Left cardiac atrium (tissue), 4 donors: ENCODE data around the gene KDR. TPM values are rescaled to one million over a fixed set of nuclear protein-coding genes. Genes with fewer than 3 reads are reported as not detected.

ENCODE experiments used
- ATAC-seq, 2 donors: fragments of 200-7000 bp; cut with Tn5 transposase; one replicate each; pipeline ENCODE4 v1.9.1; 2020; ENCODE audit warnings: mild to moderate bottlenecking in 2 of 2, moderate library complexity in 2 of 2
- DNase-seq: peaks from one replicate; pipeline ENCODE4 v3.0.0-alpha.2; 2020
- intact Hi-C, 2 donors: fragments of 100-400 bp; cut with DNase I; formaldehyde crosslinking; loops; one replicate each; pipeline versions ENCODE4 v1.14.1 to v1.15.1; 2022 to 2023
- total RNA-seq, 2 donors: library from RNA; stranded (reverse); fragmentation: NEBNext Ultra II Directional; extraction: Animal tissue kit (Norgen Biotek cat#: 25700); gene quantifications; one replicate each; pipeline ENCODE4 v1.2.1, GENCODE V29; 2021
- donor health status: DM: no; HTN: yes; CAD: no.
- donor health status: DM: no; HTN: yes; CAD: no; lungs with severe emphysema.
- donor health status: DM: yes; HTN: yes; CAD: no.
- donor health status: Dilated cardiomyopathy.

The KDR gene
- total RNA-seq, 2 donors from 2014 or later, result 22.3 to 38.7 TPM

DNA sequence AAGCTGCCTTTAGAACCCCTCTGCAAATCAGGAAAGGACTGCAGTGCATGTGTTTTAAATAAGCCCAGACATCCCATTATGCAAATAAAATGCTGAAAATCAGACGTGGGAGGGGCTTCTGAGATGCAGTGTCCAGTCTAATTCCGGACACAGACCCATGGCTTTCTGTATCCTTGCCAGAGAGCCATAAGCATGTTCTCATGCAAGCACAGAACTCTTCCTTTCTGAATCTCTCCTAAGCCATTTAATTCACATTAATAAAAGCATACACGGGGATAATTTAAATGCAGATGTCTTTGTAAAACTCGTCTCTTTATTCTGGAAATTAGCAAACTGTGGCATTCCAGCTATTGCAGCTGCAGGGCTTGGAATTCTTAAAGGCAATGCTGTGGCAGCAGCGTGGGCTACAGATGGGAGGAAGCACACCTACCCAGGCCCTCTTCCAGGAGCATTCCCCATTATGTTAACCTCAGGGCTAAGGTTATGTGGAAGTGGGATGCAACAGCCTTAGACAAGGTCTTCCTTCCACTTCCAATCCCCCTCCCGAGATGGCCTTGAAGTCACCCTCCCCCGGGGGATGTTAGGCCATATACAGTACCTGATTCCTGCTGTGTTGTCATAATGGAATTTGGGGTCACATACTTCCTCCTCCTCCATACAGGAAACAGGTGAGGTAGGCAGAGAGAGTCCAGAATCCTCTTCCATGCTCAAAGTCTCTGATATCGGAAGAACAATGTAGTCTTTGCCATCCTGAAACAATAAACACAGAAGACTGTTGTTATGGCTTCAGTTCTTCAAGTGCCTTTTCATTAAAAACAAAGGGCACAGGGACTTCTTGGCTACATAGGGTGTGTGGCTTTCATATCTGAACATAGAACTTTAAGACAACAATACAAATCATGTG is 38.1 kb downstream of the KDR start:
- ATAC-seq, result no peak
- intact Hi-C loops, result no loop called here
- no peak for DNase-seq

DNA sequence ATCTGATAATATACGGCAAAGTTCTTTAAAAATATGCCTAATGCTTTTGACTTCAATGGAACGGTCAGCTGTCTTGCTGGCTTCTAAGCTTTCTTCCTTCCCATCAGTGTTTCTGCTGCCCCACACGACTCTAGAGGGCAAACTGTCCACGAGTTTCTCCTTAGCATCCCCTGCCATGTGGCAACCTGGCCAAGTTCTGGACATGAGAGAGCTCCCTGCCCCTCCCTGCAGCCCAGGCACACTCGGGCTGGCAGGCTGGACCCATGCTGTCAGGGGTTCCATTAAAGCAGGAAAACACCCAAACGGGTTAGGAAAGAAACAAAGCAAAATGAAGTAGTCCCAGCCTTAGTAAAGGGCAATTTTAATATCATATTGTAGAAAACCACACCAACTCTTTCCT is 38.8 kb downstream of the KDR start:
- ATAC-seq (no peak), DNase-seq (no peak)
- intact Hi-C loops, result no loop called here

DNA sequence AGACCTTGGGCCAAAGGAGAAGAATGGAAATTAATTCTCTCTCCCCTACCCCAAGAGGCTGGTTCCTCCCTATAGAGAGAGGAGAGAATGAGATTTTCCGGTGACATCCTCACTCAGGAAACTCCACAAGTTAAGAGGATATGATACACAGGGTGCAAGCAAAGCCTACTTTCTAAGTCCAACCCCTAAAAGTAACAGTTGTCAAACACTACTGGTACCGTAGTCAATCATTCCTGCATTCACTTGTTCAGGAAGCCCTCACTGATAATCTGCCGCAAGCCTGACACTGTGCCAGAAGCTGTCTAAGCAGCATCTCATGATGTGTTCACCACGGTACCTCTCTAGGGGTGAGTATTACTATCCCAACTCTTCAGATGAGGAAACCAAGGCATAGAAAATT is 41.7 kb downstream of the KDR start:
- DNase-seq, result no peak
- ATAC-seq, result no peak
- intact Hi-C loops, result no loop called here

DNA sequence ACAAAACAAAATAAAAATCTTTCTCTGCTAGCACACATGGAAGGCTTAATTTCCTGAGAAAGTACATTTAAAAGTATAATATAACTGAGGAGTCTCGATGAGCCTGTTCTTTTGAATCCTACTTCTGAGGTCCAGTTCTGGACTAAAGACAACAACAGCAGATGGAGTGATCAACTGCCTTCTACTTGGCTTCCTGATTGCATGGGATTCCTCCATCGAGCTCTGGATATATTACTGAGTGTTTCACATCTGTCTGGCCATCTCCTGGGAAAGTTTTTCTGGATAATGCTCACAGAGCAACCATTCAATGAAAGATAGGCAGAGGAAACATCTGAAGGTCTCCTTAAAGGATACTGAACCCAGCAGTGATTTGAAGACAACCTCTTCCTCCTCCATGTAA is 42.6 kb downstream of the KDR start:
- intact Hi-C loops, result no loop called here
- ATAC-seq (no peak), DNase-seq (no peak)

DNA sequence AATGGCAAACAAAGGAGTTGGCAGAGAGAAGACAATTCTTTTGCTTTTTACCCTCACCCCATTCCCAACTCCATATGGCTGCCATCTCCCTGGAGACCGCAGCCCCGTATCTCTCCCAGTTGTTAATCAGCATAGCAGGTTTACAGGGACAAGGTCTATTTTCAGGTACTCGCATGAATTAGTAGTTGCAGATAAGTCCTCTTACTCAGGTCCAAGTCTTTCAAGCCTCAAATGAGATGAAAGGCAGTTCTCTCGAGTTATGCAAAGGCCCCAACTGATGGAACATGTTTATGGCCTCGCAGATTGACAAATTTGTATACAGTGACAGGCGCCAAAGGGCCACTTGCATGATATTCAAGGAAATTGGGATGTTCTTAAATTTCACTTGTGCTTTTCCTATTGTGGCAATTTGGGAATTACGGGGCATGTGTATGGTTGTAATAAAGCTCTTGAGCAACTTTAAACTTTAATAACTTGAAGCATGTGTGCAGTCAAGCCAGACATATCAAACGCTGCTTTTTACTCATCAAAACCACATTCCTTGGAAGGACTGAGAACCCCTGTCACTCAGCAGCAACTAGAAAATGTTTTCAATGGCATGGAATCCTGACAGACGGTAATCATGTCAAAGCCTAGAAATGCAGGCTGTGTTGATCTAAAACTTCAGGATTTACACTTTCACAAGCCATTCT is 45.1 kb downstream of the KDR start:
- ATAC-seq (no peak), DNase-seq (no peak)
- intact Hi-C loops, result no loop called here

DNA sequence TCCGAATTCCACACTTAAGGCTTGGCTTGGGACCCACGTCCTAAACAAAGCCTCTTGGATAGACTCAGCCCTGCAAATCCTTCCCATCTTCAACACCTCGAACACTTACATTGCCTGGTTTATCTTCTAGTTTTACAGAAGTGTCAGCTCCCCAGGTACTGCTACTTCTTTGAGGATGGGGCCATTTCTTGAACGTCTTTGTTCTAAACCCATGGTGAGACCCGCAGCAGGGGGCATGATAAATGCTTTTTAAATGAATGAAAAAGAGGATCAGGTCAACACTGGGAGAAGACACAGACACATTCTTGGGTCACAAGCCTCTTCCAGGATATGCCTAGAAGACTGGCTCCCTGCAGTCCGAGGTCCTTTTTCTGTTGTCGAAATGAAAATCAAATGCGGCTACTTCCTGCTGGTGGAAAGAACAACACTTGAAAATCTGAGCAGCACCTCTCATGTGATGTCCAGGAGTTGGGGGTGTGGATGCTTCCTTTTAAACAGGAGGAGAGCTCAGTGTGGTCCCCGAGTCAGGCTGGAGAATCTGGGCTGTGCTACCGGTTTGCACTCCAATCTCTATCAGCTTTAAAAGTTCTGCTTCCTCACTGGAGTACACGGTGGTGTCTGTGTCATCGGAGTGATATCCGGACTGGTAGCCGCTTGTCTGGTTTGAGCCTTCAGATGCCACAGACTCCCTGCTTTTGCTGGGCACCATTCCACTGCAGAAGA is 45.8 kb downstream of the KDR start:
- peak; percentile 36 for DNase-seq
- intact Hi-C loops, result no loop called here
- peak; percentile 27 to 61 for ATAC-seq

DNA sequence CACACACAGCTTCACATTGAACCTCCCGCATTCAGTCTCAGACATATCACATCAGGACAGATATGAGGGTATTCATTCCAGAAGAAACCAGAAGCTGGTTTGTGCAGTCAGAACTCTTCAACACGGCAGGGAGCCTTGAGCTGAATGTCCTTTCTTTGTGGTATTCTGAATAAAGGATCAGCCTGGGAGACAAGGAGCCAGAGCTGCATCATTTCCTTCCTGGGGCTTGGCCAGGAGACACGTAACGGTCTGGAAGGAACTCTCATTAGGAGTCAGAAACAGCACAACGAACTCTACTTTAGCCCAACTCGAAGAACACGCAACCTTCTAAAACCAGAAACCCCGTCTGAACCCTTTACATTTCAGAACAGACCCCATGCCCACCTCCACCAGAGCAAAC is 46.4 kb downstream of the KDR start:
- intact Hi-C loops, result no loop called here
- DNase-seq (peak; percentile 81), ATAC-seq (peak; percentile 79 to 82)

DNA sequence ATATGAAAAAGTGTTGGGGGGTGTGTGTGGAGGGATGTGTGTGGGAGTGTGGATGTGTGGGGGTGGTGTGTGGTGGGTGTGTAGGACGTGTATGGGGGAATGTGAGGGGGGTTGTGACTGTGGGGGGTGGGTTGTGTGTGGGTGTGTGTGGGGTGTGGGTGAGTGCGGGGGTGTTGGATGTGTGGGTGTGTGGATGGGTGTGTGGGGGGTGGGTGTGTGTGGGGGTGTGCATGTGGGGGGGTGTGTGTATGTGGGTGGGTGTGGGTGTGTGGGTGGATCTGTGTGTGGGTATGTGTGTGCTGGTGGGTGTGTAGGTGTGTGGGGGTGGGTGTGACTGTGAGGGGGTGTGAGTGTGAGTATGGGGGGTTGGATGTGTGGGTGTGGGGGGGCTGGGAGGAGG is 47.8 kb downstream of the KDR start:
- intact Hi-C loops, result no loop called here
- DNase-seq, result no peak
- no peak for ATAC-seq

DNA sequence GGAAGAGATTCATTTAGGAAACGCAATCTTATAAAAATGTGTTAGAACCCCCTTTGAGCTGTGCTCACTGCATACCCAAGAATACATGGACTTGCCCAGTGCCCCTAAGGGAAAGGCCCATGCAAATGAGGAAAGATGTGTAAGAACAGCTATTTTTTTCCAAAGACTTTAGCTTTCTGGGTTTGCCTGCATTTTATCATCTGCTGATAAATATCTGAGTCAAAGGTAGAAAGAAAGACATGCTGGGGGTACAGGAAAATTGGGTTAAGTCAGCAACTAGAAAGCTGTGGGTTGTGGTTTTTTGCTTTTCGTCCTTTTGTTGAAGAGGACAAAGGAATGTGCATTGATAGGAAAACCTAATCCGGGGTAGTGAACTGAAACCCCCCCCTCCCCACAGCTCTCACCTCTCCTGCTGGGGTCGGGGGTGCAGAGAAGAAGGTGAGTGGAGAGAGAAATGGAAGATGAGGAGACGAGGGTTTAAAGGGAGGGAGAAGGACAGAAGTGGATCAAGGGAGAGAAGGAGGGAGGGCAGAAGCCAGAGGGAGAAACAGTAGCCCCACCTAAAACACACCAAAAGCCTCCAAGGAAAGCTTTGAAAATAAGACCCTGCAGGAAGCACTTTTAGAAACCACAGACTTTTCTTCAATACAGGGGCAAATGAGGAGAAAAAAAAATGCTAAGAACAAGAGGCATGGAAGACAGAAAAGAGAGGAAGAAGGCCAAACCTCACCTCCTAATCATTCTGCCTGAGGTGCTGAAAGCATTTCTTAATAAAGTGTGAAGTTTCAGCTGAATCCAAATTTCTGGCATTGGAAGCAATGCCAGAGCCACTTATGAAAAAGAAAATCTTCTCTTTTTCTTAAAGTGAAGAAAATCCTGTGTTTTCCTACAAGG is 49.3 kb downstream of the KDR start:
- ATAC-seq (peak in 1 of 2 donors; percentile 20), DNase-seq (no peak)
- intact Hi-C loops, result no loop called here

DNA sequence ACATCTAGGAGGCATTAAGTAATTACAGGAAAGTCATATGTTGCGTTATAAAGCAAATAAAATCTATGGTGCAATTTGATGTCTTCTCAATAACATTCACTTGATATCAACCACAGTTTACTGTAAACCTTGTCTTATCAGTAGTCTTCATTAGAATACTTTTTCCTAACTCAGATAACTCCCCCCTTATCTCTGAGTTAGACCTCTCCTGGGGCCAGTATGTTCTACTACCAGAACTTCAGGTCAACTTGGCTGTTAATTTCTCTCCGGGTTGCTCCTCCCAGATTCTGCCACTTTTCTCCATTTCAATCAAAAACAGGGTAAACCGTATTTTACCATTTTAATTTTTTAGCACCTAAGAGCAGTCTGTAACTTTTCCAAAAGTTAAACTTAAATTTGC is 50.0 kb downstream of the KDR start:
- DNase-seq (no peak), ATAC-seq (peak in 1 of 2 donors; percentile 22)
- intact Hi-C loops, result no loop called here

DNA sequence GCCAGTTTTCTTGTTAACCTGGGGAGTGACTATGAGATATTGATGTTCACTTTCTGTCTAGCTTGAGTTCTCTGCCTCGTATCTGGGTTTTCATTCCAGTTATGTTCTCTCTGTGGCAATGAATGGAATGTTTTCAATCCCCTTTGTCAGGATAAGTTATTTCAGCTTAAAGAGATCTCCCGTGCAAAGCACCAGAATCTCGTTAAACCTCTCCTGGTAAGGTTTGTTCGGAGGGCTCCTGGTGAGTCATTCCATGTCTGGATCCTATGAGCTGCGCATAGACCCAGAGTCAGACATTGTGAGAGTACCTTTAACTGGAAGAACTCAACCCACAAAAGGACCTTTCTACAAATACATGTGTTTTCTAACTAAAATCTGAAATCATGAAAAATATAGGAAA is 51.0 kb downstream of the KDR start:
- DNase-seq (no peak), ATAC-seq (peak in 1 of 2 donors; percentile 66)
- intact Hi-C loops, result no loop called here

DNA sequence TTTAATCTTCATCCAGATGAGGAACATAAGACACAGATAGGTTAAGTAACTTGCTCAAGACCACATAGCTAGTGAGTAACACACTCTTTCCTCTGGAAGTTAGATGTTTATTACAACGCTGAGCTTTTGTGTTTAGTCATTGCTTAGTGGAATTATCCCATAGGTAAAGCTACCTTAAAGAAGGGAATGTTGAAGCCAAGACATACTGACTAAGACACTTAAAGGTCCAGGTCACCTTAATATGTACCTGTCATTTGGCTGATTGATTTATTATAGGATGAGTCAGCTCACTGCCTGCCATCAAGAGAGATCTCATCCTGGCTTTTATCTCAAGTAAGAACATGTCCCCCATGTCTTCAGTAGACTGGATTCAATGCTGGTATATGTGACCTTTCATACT is 53.4 kb downstream of the KDR start:
- DNase-seq, result no peak
- intact Hi-C loops, result no loop called here
- no peak for ATAC-seq

DNA sequence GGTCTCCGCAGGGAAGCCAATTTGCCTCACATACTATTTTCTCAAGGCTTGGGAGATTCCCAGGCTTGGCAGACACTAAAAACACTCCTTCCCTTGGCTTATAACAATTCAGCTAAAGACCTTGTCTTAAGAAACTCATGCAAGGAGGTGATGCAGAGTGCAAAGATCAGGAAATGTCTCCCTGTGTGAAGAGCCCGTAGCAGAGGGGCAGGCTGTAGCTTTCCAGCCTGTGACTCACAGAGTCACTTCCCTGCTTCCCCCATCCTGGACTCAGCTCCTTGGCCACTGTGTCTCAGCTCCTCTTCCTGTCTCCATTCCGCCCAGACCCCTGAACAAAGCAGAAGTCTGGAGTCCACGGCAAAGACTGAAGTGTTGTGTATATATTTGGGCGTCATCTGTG is 56.1 kb downstream of the KDR start:
- intact Hi-C loops, result no loop called here
- ATAC-seq (peak; percentile 65 to 78), DNase-seq (peak; percentile 42)

DNA sequence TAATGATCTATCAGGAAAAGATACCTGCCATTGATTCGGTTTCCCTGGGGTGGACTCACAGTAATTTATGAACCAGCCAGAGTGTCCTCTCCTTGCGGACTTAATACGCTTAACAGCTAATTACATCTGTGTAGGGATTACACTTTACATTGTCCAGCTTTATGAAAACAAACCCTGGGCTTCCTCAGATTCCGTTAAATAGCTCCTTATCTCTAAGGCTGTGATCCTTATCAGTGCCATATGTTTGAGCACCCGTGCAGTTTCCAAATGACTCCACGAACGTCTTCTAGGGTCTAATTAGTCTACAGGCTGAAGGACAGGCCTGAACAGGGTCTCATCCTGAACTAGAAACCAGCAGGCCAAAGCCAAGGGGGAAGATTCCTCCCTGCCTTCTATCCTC is 56.9 kb downstream of the KDR start:
- ATAC-seq (no peak), DNase-seq (no peak)
- intact Hi-C loops, result no loop called here

DNA sequence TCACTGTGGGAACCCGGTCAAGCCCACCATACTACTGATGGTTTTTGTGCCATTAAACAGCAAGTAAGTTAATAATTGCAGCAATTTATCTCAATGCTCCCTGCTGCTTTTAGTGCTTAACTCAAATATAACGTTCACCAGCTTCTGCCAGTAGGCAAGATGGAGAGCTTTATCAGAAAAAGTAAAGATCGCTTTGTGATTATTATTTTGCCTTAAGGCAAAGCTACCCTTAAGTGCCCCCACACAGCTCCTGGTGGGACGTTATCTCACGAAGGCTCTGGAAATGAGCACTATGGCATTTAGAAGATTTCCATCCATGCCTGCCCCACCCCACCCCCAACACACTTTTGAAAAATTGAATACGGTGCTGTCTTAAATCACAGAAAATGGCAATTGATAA is 59.4 kb downstream of the KDR start:
- intact Hi-C loops, result no loop called here
- DNase-seq, result no peak
- ATAC-seq, result no peak

DNA sequence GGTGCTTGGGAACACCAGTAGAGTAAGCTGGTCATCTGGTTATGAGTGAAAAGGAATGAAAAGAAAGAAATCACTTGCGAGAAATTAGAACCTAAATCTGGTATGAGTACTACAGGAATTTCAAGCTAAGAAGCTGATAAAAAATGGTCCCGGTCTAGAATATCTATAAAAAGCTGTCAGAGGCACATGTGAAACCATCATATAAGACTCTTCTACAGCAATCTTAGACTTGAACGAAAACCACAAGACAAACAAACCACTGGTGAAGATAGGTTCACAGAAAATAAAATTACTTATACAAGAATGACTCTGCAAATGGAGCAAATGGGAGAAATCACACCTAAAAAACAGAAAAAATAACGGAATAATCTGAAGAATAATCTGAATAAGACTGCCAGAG is 69.9 kb downstream of the KDR start:
- no peak for ATAC-seq
- no peak for DNase-seq
- intact Hi-C loops, result no loop called here

DNA sequence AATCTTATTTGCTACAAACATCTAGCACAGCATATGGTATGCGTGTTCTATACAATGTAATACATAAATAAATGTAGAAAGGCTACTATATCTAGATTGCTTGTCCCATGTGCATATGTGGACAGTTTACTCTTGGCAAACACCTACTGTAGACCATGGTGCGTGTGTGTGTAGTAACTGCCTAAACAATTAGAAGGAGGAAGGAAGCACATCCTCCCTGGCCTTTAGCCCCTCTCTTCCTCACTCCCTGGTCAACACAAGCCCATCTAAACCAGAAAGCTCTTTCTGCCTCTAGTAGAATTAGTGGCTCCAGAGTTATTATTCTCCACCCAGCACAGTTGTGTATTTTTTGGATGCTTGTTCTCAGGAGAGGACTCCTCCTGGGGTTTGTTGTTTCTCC is 73.9 kb downstream of the KDR start:
- intact Hi-C loops, result no loop called here
- no peak for DNase-seq
- ATAC-seq, result no peak

DNA sequence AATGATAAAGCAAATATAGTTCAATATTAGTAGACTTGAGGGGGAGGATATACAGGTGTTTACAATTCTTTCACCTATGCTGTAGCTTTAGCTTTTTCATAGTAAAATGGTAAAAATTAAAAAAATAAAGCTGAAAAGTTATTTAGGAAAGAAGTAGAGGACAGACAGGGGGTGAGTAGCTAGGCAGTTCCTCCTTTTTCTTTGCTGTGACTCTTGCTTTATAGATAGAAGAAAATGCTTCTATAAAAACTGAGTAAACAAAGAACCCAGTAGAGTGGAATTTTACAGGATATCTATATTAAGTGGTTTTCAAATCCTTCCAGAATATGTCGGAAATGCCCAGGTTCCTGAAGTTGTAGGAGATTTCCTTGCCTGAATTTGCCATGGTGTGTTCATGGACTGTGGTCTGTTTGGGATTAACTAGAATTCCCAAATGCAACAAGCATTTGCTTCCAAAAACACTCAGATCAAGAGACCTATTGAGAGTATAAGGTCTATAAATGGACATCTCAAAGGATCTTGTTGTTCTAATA is 74.9 kb downstream of the KDR start:
- no peak for DNase-seq
- no peak for ATAC-seq
- intact Hi-C loops, result no loop called here
